CD8-positive, alpha-beta memory T cell (primary cell): Measurements from ENCODE around the gene DENND1C. TPM values are rescaled to one million over a fixed set of nuclear protein-coding genes. Genes with fewer than 3 reads are reported as not detected.

Experiments used
- CTCF ChIA-PET: fragments of 350-600 bp; sonication (Branson Sonifier 250); formaldehyde crosslinking; loops from one replicate; lab custom pipeline; 2021; ENCODE audit warnings: antibody characterized with exemption; lab: Charles Lee
- POLR2A ChIA-PET: fragments of 350-600 bp; sonication (Branson Sonifier 250); formaldehyde crosslinking; loops from one replicate; lab custom pipeline; 2021; ENCODE audit warnings: antibody characterized with exemption; lab: Charles Lee
- DNase-seq, 5 donors: peaks; one replicate each; pipeline versions ENCODE4 v3.0.0 to v3.0.0-alpha.2; 2020 to 2022; ENCODE audit warnings: mixed read lengths in 1 of 5
- H3K27ac ChIP-seq: one replicate; pipeline ENCODE4 v1.7.0; 2013; ENCODE audit warnings: low read depth, mild to moderate bottlenecking, low read length, moderate library complexity
- H3K27me3 ChIP-seq: 2 replicates; pipeline ENCODE4 v1.7.0; 2013; ENCODE audit warnings: low read length, mild to moderate bottlenecking; ENCODE audit not compliant: insufficient read depth, poor library complexity, severe bottlenecking
- H3K36me3 ChIP-seq: 2 replicates; pipeline ENCODE4 v1.7.0; 2013; ENCODE audit warnings: mild to moderate bottlenecking, low read length, moderate library complexity; ENCODE audit not compliant: insufficient read depth
- H3K4me1 ChIP-seq: 2 replicates; pipeline ENCODE4 v1.7.0; 2013; ENCODE audit warnings: mild to moderate bottlenecking, low read length, moderate library complexity; ENCODE audit not compliant: insufficient read depth
- H3K4me3 ChIP-seq: 2 replicates; pipeline ENCODE4 v1.7.0; 2013; ENCODE audit warnings: mild to moderate bottlenecking, low read length
- H3K9me3 ChIP-seq: 2 replicates; pipeline ENCODE4 v1.7.0; 2013; ENCODE audit warnings: mild to moderate bottlenecking, low read length
- H3K27ac Mint-ChIP-seq, 8 donors: one replicate each; pipeline ENCODE4 v1.8.0; 2020 to 2021; ENCODE audit warnings: mixed read lengths in 8 of 8, mild to moderate bottlenecking in 6 of 8, inconsistent platforms in 3 of 8, moderate library complexity in 3 of 8
- H3K27me3 Mint-ChIP-seq, 2 donors: one replicate each; pipeline ENCODE4 v1.8.0; 2020 to 2021; ENCODE audit warnings: mixed read lengths in 2 of 2, mild to moderate bottlenecking in 1 of 2, moderate library complexity in 1 of 2
- H3K36me3 Mint-ChIP-seq, 3 donors: one replicate each; pipeline ENCODE4 v1.8.0; 2020 to 2021; ENCODE audit warnings: mixed read lengths in 3 of 3, inconsistent platforms in 1 of 3, mild to moderate bottlenecking in 1 of 3
- H3K4me1 Mint-ChIP-seq, 3 donors: one replicate each; pipeline ENCODE4 v1.8.0; 2020 to 2021; ENCODE audit warnings: mixed read lengths in 3 of 3, inconsistent platforms in 1 of 3, mild to moderate bottlenecking in 1 of 3
- H3K4me3 Mint-ChIP-seq, 7 donors: one replicate each; pipeline ENCODE4 v1.8.0; 2020 to 2021; ENCODE audit warnings: mixed read lengths in 7 of 7, mild to moderate bottlenecking in 6 of 7, moderate library complexity in 4 of 7, inconsistent platforms in 2 of 7
- H3K9me3 Mint-ChIP-seq, 5 donors: one replicate each; pipeline ENCODE4 v1.8.0; 2020 to 2022; ENCODE audit warnings: mixed read lengths in 5 of 5, mild to moderate bottlenecking in 3 of 5, moderate library complexity in 2 of 5, inconsistent platforms in 1 of 5
- polyA plus RNA-seq: library from polyadenylated mRNA; unstranded; fragments of 300-500 nt; fragmentation: Illumina TruSeq; gene quantifications from one replicate; pipeline ENCODE4 v1.2.3, GENCODE V29; 2021
- total RNA-seq, 2 experiments: library from RNA; stranded (reverse); gene quantifications; one replicate each; pipeline ENCODE4 v1.2.3, GENCODE V29; 2021

The DENND1C gene
- total and polyA plus RNA-seq, 3 experiments from 2014 or later = 51.9 to 93.2 (median 55.1) TPM

GRCh38 chr19:6482343-6482686 is 728 bp upstream of the DENND1C start:
- no peaks in the 10 kb centered on the region for H3K27me3 ChIP-seq
- H3K27ac ChIP-seq = peak overlapping the region; percentile 80
- DNase-seq = no peak
- peak overlapping the region; percentile 94 to 100 (median 98) for H3K27ac Mint-ChIP-seq
- peaks cover 0 to 1% of the 10 kb centered on the region in 2 donors for H3K27me3 Mint-ChIP-seq
- H3K4me3 Mint-ChIP-seq = peak overlapping the region; percentile 92 to 99 (median 98)
- H3K9me3 Mint-ChIP-seq = no peaks in the 10 kb centered on the region
- H3K4me1 Mint-ChIP-seq = peaks cover 26 to 42% (median 42%) of the 10 kb centered on the region in 3 donors
- peaks cover 38% of the 10 kb centered on the region for H3K4me1 ChIP-seq
- peaks cover 0 to 16% (median 0%) of the 10 kb centered on the region in 3 donors for H3K36me3 Mint-ChIP-seq
- H3K4me3 ChIP-seq = peak overlapping the region; percentile 77
- CTCF ChIA-PET = interaction anchor here (1.2 to 2.3 kb wide), 6 partner anchors 10 to 34 kb away, joined by 3 to 9 read pairs (median 4); no protein-coding TSS in a partner anchor
- POLR2A ChIA-PET = interaction anchor here (0.9 to 1.5 kb wide), 3 partner anchors 8 to 23 kb away, joined by 5 to 8 read pairs (median 5); partner anchors contain the start of gene SLC25A23
- no peaks in the 10 kb centered on the region for H3K36me3 ChIP-seq
- H3K9me3 ChIP-seq = no peaks in the 10 kb centered on the region

GRCh38 chr19:6480848-6481415 is 655 bp downstream of the DENND1C start:
- peak overlapping the region; percentile 92 to 99 (median 98) for H3K4me3 Mint-ChIP-seq
- Histone ChIP-seq H3K27me3 (no peaks in the 10 kb centered on the region), H3K4me3 (peak overlapping the region; percentile 77), H3K9me3 (no peaks in the 10 kb centered on the region), H3K27ac (peak overlapping the region; percentile 80), H3K4me1 (peaks cover 38% of the 10 kb centered on the region), H3K36me3 (peaks cover 11% of the 10 kb centered on the region)
- H3K27me3 Mint-ChIP-seq = peaks cover 0 to 1% of the 10 kb centered on the region in 2 donors
- H3K27ac Mint-ChIP-seq = peak overlapping the region; percentile 94 to 100 (median 98)
- ChIA-PET CTCF (interaction anchor here (1.0 to 2.3 kb wide), 7 partner anchors 8 to 153 kb away, joined by 3 to 9 read pairs (median 4); partner anchors contain the start of gene TUBB4A), POLR2A (interaction anchor here (0.5 to 1.6 kb wide), 8 partner anchors 9 to 1149 kb away, joined by 3 to 14 read pairs (median 6); partner anchors contain the start of genes ALKBH7, KHSRP, PET100 and XAB2)
- no peak for DNase-seq
- no peaks in the 10 kb centered on the region for H3K9me3 Mint-ChIP-seq
- H3K36me3 Mint-ChIP-seq = peaks cover 0 to 23% (median 0%) of the 10 kb centered on the region in 3 donors
- H3K4me1 Mint-ChIP-seq = peaks cover 26 to 42% (median 42%) of the 10 kb centered on the region in 3 donors

GRCh38 chr19:6479836-6480398 is 1.7 kb downstream of the DENND1C start:
- Histone ChIP-seq H3K4me3 (peak overlapping the region; percentile 32), H3K36me3 (peaks cover 20% of the 10 kb centered on the region), H3K27ac (no peak overlapping the region), H3K4me1 (peaks cover 38% of the 10 kb centered on the region), H3K9me3 (no peaks in the 10 kb centered on the region), H3K27me3 (no peaks in the 10 kb centered on the region)
- H3K4me3 Mint-ChIP-seq = peak overlapping the region; percentile 92 to 99 (median 98)
- CTCF ChIA-PET = no interaction called here
- H3K36me3 Mint-ChIP-seq = peaks cover 0 to 30% (median 0%) of the 10 kb centered on the region in 3 donors
- DNase-seq = no peak
- peaks cover 0 to 1% of the 10 kb centered on the region in 2 donors for H3K27me3 Mint-ChIP-seq
- POLR2A ChIA-PET = no interaction called here
- no peaks in the 10 kb centered on the region for H3K9me3 Mint-ChIP-seq
- H3K27ac Mint-ChIP-seq = peak overlapping the region; percentile 94 to 100 (median 98)
- peaks cover 26 to 42% (median 42%) of the 10 kb centered on the region in 3 donors for H3K4me1 Mint-ChIP-seq

- no peaks in the 10 kb centered on the region for H3K9me3 Mint-ChIP-seq
- peaks cover 0 to 1% of the 10 kb centered on the region in 2 donors for H3K27me3 Mint-ChIP-seq
- Histone ChIP-seq H3K36me3 (peaks cover 20% of the 10 kb centered on the region), H3K9me3 (no peaks in the 10 kb centered on the region), H3K4me3 (no peak overlapping the region), H3K27ac (peak overlapping the region; percentile 31), H3K27me3 (no peaks in the 10 kb centered on the region), H3K4me1 (peaks cover 37% of the 10 kb centered on the region)
- no peak for DNase-seq
- peaks cover 26 to 42% (median 41%) of the 10 kb centered on the region in 3 donors for H3K4me1 Mint-ChIP-seq
- H3K36me3 Mint-ChIP-seq = peaks cover 0 to 42% (median 0%) of the 10 kb centered on the region in 3 donors
- ChIA-PET POLR2A (interaction anchor here (0.6 kb wide), 1 partner anchor 19 kb away, joined by 7 read pairs; no protein-coding TSS in a partner anchor), CTCF (no interaction called here)
- H3K4me3 Mint-ChIP-seq = no peak overlapping the region
- peak overlapping the region in 3 of 8 donors; percentile 42 to 100 (median 94) for H3K27ac Mint-ChIP-seq
Measured at GRCh38 chr19:6478815-6479214, 2.8 kb downstream of the DENND1C start.

GRCh38 chr19:6476896-6477431 is 4.6 kb downstream of the DENND1C start:
- Mint-ChIP-seq H3K4me1 (peaks cover 16 to 26% (median 24%) of the 10 kb centered on the region in 3 donors), H3K27ac (no peak overlapping the region), H3K36me3 (peaks cover 0 to 49% (median 0%) of the 10 kb centered on the region in 3 donors), H3K4me3 (no peak overlapping the region), H3K27me3 (no peaks in the 10 kb centered on the region), H3K9me3 (no peaks in the 10 kb centered on the region)
- Histone ChIP-seq H3K27me3 (no peaks in the 10 kb centered on the region), H3K36me3 (peaks cover 25% of the 10 kb centered on the region), H3K4me3 (no peak overlapping the region), H3K27ac (no peak overlapping the region), H3K4me1 (peaks cover 25% of the 10 kb centered on the region), H3K9me3 (no peaks in the 10 kb centered on the region)
- CTCF ChIA-PET = interaction anchor here (1.5 kb wide), 1 partner anchor 9 kb away, joined by 3 read pairs; no protein-coding TSS in a partner anchor
- no peak for DNase-seq
- POLR2A ChIA-PET = no interaction called here

GRCh38 chr19:6476155-6476895 is 5.3 kb downstream of the DENND1C start:
- Histone ChIP-seq H3K4me3 (no peak overlapping the region), H3K27me3 (no peaks in the 10 kb centered on the region), H3K9me3 (no peaks in the 10 kb centered on the region), H3K4me1 (peaks cover 23% of the 10 kb centered on the region), H3K27ac (no peak overlapping the region), H3K36me3 (peaks cover 25% of the 10 kb centered on the region)
- ChIA-PET CTCF (interaction anchor here (1.5 kb wide), 1 partner anchor 10 kb away, joined by 3 read pairs; no protein-coding TSS in a partner anchor), POLR2A (no interaction called here)
- peak overlapping the region in 3 of 8 donors; percentile 64 to 75 (median 68) for H3K27ac Mint-ChIP-seq
- peaks cover 12 to 20% (median 19%) of the 10 kb centered on the region in 3 donors for H3K4me1 Mint-ChIP-seq
- no peaks in the 10 kb centered on the region for H3K9me3 Mint-ChIP-seq
- peak; percentile 55 to 71 (median 57) for DNase-seq
- H3K36me3 Mint-ChIP-seq = peaks cover 0 to 51% (median 0%) of the 10 kb centered on the region in 3 donors
- no peak overlapping the region for H3K4me3 Mint-ChIP-seq
- H3K27me3 Mint-ChIP-seq = no peaks in the 10 kb centered on the region

- H3K9me3 ChIP-seq = no peaks in the 10 kb centered on the region
- CTCF ChIA-PET = interaction anchor here (1.5 kb wide), 1 partner anchor 11 kb away, joined by 3 read pairs; no protein-coding TSS in a partner anchor
- no peak for DNase-seq
- Mint-ChIP-seq H3K4me3 (no peak overlapping the region), H3K36me3 (peaks cover 0 to 51% (median 0%) of the 10 kb centered on the region in 3 donors), H3K27ac (peak overlapping the region in 4 of 8 donors; percentile 50 to 75 (median 64)), H3K27me3 (no peaks in the 10 kb centered on the region), H3K4me1 (peaks cover 7 to 12% (median 11%) of the 10 kb centered on the region in 3 donors), H3K9me3 (no peaks in the 10 kb centered on the region)
- peaks cover 25% of the 10 kb centered on the region for H3K36me3 ChIP-seq
- H3K4me1 ChIP-seq = peaks cover 20% of the 10 kb centered on the region
- no peaks in the 10 kb centered on the region for H3K27me3 ChIP-seq
- H3K4me3 ChIP-seq = no peak overlapping the region
- POLR2A ChIA-PET = no interaction called here
- H3K27ac ChIP-seq = no peak overlapping the region
Measured at GRCh38 chr19:6475321-6476108, 6.1 kb downstream of the DENND1C start.
